ENCODE measurements around the gene MED19.
A peak's percentile ranks its signal among the peaks of the same experiment; 100 is the strongest.
"Not testable (repeated sequence)": the region's sequence is repeated elsewhere in the genome, so short reads cannot be mapped to it uniquely, and the experiment has no call there.

MED19 gene

DNA sequence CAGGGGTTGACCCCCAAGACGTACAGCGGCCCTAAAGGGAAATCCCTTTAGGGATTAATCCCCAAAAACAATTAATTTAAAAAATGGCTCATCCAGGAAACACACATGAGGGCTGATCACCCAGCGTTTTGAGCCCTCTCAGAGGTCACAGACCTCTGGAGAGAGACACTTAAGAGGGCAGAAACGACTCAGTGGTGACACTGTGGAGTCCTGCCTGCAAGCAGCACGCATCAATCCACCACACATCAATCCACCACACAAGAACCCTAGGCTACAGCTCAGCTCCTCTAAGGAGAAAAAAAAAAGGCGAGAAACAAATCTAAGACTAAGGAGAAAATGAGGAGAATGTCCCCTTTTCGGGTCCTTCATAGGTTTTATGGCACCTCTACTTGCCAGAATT lies 16.8 kb upstream of the MED19 start:
- no peak for DNase-seq (ENCODE audit: low read depth in 1 of 2, low spot score in 1 of 2)

DNA sequence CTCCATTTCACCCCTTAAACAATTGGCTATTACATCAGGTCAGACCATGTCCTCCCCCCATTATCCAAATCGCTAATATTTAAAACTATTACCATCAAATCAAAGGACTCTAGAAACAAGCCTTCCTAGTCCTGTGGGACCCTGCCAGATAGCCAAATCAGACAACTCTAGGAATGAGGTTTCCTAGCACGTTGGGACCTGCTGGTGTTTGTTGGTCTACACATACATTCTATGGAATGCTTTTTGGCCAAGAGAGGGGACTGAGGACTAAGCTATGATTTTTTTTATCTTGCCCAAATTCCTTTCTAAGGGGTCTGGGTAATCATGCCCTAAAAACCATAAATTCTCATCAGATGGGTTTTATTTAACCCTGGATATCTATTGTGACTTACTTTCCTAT lies 15.2 kb upstream of the MED19 start:
- Histone ChIP-seq H3K27me3 (ENCODE audit: insufficient read depth, poor library complexity, severe bottlenecking) (no peaks in the 10 kb centered on the region), H3K27ac (replicated peaks) (no peak overlapping the region)
- DNase-seq (ENCODE audit: low read depth in 1 of 2, low spot score in 1 of 2) = no peak

More for the DNA sequence above, 16.8 kb upstream of the MED19 start:
- Histone ChIP-seq H3K27ac (replicated peaks) (no peak overlapping the region), H3K4me3 (replicated peaks; ENCODE audit: insufficient read depth, low read length) (no peak overlapping the region), H3K27me3 (ENCODE audit: insufficient read depth, poor library complexity, severe bottlenecking) (no peaks in the 10 kb centered on the region)
- TF ChIP-seq, protein P1, sequence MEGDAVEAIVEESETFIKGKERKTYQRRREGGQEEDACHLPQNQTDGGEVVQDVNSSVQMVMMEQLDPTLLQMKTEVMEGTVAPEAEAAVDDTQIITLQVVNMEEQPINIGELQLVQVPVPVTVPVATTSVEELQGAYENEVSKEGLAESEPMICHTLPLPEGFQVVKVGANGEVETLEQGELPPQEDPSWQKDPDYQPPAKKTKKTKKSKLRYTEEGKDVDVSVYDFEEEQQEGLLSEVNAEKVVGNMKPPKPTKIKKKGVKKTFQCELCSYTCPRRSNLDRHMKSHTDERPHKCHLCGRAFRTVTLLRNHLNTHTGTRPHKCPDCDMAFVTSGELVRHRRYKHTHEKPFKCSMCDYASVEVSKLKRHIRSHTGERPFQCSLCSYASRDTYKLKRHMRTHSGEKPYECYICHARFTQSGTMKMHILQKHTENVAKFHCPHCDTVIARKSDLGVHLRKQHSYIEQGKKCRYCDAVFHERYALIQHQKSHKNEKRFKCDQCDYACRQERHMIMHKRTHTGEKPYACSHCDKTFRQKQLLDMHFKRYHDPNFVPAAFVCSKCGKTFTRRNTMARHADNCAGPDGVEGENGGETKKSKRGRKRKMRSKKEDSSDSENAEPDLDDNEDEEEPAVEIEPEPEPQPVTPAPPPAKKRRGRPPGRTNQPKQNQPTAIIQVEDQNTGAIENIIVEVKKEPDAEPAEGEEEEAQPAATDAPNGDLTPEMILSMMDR (IDR thresholded peaks at IDR 0.05; ENCODE audit: insufficient read depth, low read length) = no peak
- TF ChIP-seq POLR2AphosphoS5 (IDR thresholded peaks at IDR 0.05; ENCODE audit: low read depth) = no peak
- no peak for TF ChIP-seq GABPA (IDR thresholded peaks at IDR 0.05; ENCODE audit: low read depth)
- TF ChIP-seq, protein P2, sequence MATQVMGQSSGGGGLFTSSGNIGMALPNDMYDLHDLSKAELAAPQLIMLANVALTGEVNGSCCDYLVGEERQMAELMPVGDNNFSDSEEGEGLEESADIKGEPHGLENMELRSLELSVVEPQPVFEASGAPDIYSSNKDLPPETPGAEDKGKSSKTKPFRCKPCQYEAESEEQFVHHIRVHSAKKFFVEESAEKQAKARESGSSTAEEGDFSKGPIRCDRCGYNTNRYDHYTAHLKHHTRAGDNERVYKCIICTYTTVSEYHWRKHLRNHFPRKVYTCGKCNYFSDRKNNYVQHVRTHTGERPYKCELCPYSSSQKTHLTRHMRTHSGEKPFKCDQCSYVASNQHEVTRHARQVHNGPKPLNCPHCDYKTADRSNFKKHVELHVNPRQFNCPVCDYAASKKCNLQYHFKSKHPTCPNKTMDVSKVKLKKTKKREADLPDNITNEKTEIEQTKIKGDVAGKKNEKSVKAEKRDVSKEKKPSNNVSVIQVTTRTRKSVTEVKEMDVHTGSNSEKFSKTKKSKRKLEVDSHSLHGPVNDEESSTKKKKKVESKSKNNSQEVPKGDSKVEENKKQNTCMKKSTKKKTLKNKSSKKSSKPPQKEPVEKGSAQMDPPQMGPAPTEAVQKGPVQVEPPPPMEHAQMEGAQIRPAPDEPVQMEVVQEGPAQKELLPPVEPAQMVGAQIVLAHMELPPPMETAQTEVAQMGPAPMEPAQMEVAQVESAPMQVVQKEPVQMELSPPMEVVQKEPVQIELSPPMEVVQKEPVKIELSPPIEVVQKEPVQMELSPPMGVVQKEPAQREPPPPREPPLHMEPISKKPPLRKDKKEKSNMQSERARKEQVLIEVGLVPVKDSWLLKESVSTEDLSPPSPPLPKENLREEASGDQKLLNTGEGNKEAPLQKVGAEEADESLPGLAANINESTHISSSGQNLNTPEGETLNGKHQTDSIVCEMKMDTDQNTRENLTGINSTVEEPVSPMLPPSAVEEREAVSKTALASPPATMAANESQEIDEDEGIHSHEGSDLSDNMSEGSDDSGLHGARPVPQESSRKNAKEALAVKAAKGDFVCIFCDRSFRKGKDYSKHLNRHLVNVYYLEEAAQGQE (IDR thresholded peaks at IDR 0.05; ENCODE audit: insufficient replicate concordance, low read depth) = no peak

DNA sequence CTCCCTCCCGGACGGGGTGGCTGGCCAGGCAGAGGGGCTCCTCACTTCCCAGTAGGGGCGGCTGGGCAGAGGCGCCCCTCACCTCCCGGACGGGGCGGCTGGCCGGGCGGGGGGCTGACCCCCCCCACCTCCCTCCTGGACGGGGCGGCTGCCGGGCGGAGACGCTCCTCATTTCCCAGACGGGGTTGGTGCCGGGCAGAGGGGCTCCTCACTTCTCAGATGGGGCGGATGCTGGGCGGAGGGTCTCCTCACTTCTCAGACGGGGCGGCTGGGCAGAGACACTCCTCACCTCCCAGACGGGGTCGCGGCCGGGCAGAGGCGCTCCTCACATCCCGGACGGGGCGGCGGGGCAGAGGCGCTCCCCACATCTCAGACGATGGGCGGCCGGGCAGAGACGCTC lies 4.7 kb upstream of the MED19 start:
- not testable (repeated sequence) for DNase-seq (ENCODE audit: low read depth in 1 of 2, low spot score in 1 of 2); H3K27ac ChIP-seq (replicated peaks); H3K4me3 ChIP-seq (replicated peaks; ENCODE audit: insufficient read depth, low read length); H3K27me3 ChIP-seq (ENCODE audit: insufficient read depth, poor library complexity, severe bottlenecking)

More for the DNA sequence above, 15.2 kb upstream of the MED19 start:
- no peak overlapping the region for H3K4me3 ChIP-seq (replicated peaks; ENCODE audit: insufficient read depth, low read length)
- TF ChIP-seq, protein P2 (IDR thresholded peaks at IDR 0.05; ENCODE audit: insufficient replicate concordance, low read depth) = no peak
- TF ChIP-seq, protein P1 (IDR thresholded peaks at IDR 0.05; ENCODE audit: insufficient read depth, low read length) = no peak
- TF ChIP-seq GABPA (IDR thresholded peaks at IDR 0.05; ENCODE audit: low read depth) = no peak
- no peak for TF ChIP-seq SPI1 (IDR thresholded peaks at IDR 0.05; ENCODE audit: borderline replicate concordance, low read depth)
- TF ChIP-seq POLR2AphosphoS5 (IDR thresholded peaks at IDR 0.05; ENCODE audit: low read depth) = no peak

DNA sequence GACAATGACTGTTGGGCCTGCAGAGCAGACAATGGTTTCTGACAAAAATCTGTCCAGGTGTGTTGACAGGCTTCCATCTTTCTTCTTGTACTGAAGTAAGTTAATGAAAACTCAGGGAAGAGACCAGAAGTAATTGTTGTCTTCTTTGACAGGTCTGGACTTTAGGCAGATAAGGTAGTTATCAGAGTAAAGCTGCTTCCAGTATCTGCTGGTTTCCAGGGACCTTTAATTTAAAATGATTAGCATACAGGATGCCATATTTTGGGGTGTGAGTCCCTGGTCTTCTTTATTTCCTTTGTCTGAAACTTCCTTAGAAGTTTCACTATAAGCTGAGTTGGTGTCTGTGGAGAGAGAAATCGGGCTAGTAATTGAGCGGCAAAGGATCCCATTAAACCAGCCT lies 1.8 kb upstream of the MED19 start:
- Histone ChIP-seq H3K4me3 (replicated peaks; ENCODE audit: insufficient read depth, low read length) (peak overlapping the region; percentile 84), H3K27me3 (ENCODE audit: insufficient read depth, poor library complexity, severe bottlenecking) (no peaks in the 10 kb centered on the region), H3K27ac (replicated peaks) (no peak overlapping the region)
- no peak for DNase-seq (ENCODE audit: low read depth in 1 of 2, low spot score in 1 of 2)
- TF ChIP-seq GABPA (IDR thresholded peaks at IDR 0.05; ENCODE audit: low read depth) (no peak), POLR2AphosphoS5 (IDR thresholded peaks at IDR 0.05; ENCODE audit: low read depth) (no peak), SPI1 (IDR thresholded peaks at IDR 0.05; ENCODE audit: borderline replicate concordance, low read depth) (no peak)
- TF ChIP-seq, protein P1 (IDR thresholded peaks at IDR 0.05; ENCODE audit: insufficient read depth, low read length) = no peak
- TF ChIP-seq, protein P2 (IDR thresholded peaks at IDR 0.05; ENCODE audit: insufficient replicate concordance, low read depth) = no peak

Measured in HL-60 (cell line).